Panc1 (cell line): ENCODE results near the gene ADAMTSL3. TPM values are rescaled to one million over a fixed set of nuclear protein-coding genes. Genes with fewer than 3 reads are reported as not detected.

Experiments used
- ATAC-seq: fragments of 200-7000 bp; cut with Tn5 transposase; 2 replicates; pipeline ENCODE4 v1.9.1; 2020; ENCODE audit warnings: mild to moderate bottlenecking, moderate library complexity
- BruUV-seq: library from RNA; stranded (reverse); fragments of 400-500 nt; replicated peaks from 2 replicates; lab custom pipeline; 2021; lab: Mats Ljungman, UMichigan
- CTCF ChIA-PET: fragments of 300-600 bp; sonication (Branson Sonifier 250); formaldehyde crosslinking; loops from one replicate; lab custom pipeline; 2022; ENCODE audit warnings: antibody characterized with exemption; lab: Charles Lee
- POLR2A ChIA-PET: fragments of 300-600 bp; sonication (Branson Sonifier 250); formaldehyde crosslinking; loops from one replicate; lab custom pipeline; 2022; ENCODE audit warnings: antibody characterized with exemption; lab: Charles Lee
- DNase-seq: peaks from one replicate; pipeline ENCODE4 v3.0.0-alpha.2; 2010; ENCODE audit warnings: low read depth, low spot score
- H3K27ac ChIP-seq: 2 replicates; pipeline ENCODE4 v1.5.1; 2011; ENCODE audit warnings: mild to moderate bottlenecking, low read length, inconsistent platforms
- H3K27me3 ChIP-seq: fragments of 200-500 bp; sonication (Bioruptor generic); 2 replicates; pipeline ENCODE4 v1.6.0; 2014; ENCODE audit warnings: low read length, inconsistent platforms; ENCODE audit not compliant: control insufficient read depth, insufficient read depth
- H3K36me3 ChIP-seq: fragments of 200-500 bp; sonication (Bioruptor generic); 2 replicates; pipeline ENCODE4 v1.5.1; 2014; ENCODE audit warnings: inconsistent platforms, mild to moderate bottlenecking, low read length, moderate library complexity; ENCODE audit not compliant: control insufficient read depth, insufficient read depth
- H3K4me1 ChIP-seq: 2 replicates; pipeline ENCODE4 v1.5.1; 2011; ENCODE audit warnings: inconsistent platforms, mild to moderate bottlenecking, low read length, moderate library complexity; ENCODE audit not compliant: control insufficient read depth, insufficient read depth
- H3K4me3 ChIP-seq, 2 experiments: 2 replicates each; pipeline ENCODE4 v1.5.1; 2011 to 2012; ENCODE audit warnings: low read depth in 2 of 2, low read length in 2 of 2, mild to moderate bottlenecking in 2 of 2, inconsistent platforms in 1 of 2, moderate library complexity in 1 of 2
- H3K9me3 ChIP-seq: fragments of 200-500 bp; sonication (Bioruptor generic); 2 replicates; pipeline ENCODE4 v1.5.1; 2014; ENCODE audit warnings: low read depth, mild to moderate bottlenecking, inconsistent platforms, low read length, moderate library complexity; ENCODE audit not compliant: control insufficient read depth, insufficient read depth
- CTCF ChIP-seq: fragments of 450-650 bp; IDR thresholded peaks from 2 replicates; pipeline ENCODE4 v1.5.1; 2017; ENCODE audit warnings: mild to moderate bottlenecking
- POLR2AphosphoS5 ChIP-seq: IDR thresholded peaks from 2 replicates; pipeline ENCODE4 v1.6.1; 2012; ENCODE audit warnings: mild to moderate bottlenecking, low read depth, low read length, moderate library complexity
- REST ChIP-seq, 2 experiments: IDR thresholded peaks; 2 replicates each; pipeline ENCODE4 v1.6.1; 2011 to 2012; ENCODE audit warnings: low read depth in 2 of 2, control low read depth in 1 of 2, low read length in 1 of 2, mild to moderate bottlenecking in 1 of 2, moderate library complexity in 1 of 2; ENCODE audit not compliant: insufficient read depth in 1 of 2
- SIN3A ChIP-seq: IDR thresholded peaks from 2 replicates; pipeline ENCODE4 v1.6.1; 2012; ENCODE audit warnings: low read depth, mild to moderate bottlenecking, low read length, moderate library complexity, borderline replicate concordance; ENCODE audit not compliant: insufficient read depth
- TCF7L2 ChIP-seq: IDR thresholded peaks from 2 replicates; pipeline ENCODE4 v1.6.1; 2011; ENCODE audit warnings: mild to moderate bottlenecking, low read depth, low read length, inconsistent platforms
- in situ Hi-C: cut with HindIII; loops from 2 replicates; pipeline ENCODE4 v1.10.0; 2016; ENCODE audit warnings: low sequenced_read_pairs, low pct_unique_long_range_greater_than_20kb
- intact Hi-C: fragments of 100-400 bp; cut with micrococcal nuclease; formaldehyde crosslinking; loops from one replicate; pipeline ENCODE4 v1.10.0; 2022; ENCODE audit not compliant: unreplicated experiment
- total RNA-seq: library from RNA; stranded (reverse); gene quantifications from one replicate; pipeline ENCODE4 v1.2.1, GENCODE V29; 2021; ENCODE audit not compliant: unreplicated experiment

The ADAMTSL3 gene
- total RNA-seq, 1 experiment from 2014 or later: not detected

- intact Hi-C loops: no loop called here
- Histone ChIP-seq H3K9me3 (no peaks in the 10 kb centered on the region), H3K36me3 (no peaks in the 10 kb centered on the region), H3K27me3 (no peaks in the 10 kb centered on the region), H3K27ac (no peak overlapping the region), H3K4me1 (no peaks in the 10 kb centered on the region), H3K4me3 (no peak overlapping the region)
- ChIA-PET POLR2A (no interaction called here), CTCF (no interaction called here)
- BruUV-seq: no TSS peak
- no peak for ATAC-seq
- in situ Hi-C loops: no loop called here
- TF ChIP-seq CTCF (no peak), REST (IDR thresholded peaks at IDR 0.05; ENCODE audit: insufficient read depth in 1 of 2, low read depth in 2 of 2, low read length in 1 of 2) (no peak), POLR2AphosphoS5 (no peak), SIN3A (no peak), TCF7L2 (no peak)
- DNase-seq: no peak
Observed at GRCh38 chr15:83869341-83869740, 215.4 kb downstream of the ADAMTSL3 start.

- ATAC-seq: no peak
- POLR2A ChIA-PET: no interaction called here
- intact Hi-C loops (no loop called here), in situ Hi-C loops (no loop called here)
- H3K4me1 ChIP-seq: no peaks in the 10 kb centered on the region
- H3K27me3 ChIP-seq: no peaks in the 10 kb centered on the region
- BruUV-seq: no TSS peak
- no peak overlapping the region for H3K27ac ChIP-seq
- no peak for DNase-seq
- CTCF ChIA-PET: no interaction called here
- TF ChIP-seq REST (IDR thresholded peaks at IDR 0.05; ENCODE audit: insufficient read depth in 1 of 2, low read depth in 2 of 2, low read length in 1 of 2) (no peak), CTCF (no peak), SIN3A (no peak), POLR2AphosphoS5 (no peak), TCF7L2 (no peak)
- no peaks in the 10 kb centered on the region for H3K9me3 ChIP-seq
- no peak overlapping the region for H3K4me3 ChIP-seq
- H3K36me3 ChIP-seq: no peaks in the 10 kb centered on the region
Observed at GRCh38 chr15:83871808-83872559, 218.1 kb downstream of the ADAMTSL3 start.
